HG03159 (cell line): ENCODE results near the gene CKAP2L.
"Not testable (repeated sequence)": the region's sequence is repeated elsewhere in the genome, so short reads cannot be mapped to it uniquely, and the experiment has no call there.

Experiments
- ATAC-seq: cut with Tn5 transposase; IDR thresholded peaks from one replicate; pipeline ENCODE4 v1.9.1; 2021; ENCODE audit warnings: mild to moderate bottlenecking, moderate library complexity; ENCODE audit not compliant: unreplicated experiment

The CKAP2L gene

DNA sequence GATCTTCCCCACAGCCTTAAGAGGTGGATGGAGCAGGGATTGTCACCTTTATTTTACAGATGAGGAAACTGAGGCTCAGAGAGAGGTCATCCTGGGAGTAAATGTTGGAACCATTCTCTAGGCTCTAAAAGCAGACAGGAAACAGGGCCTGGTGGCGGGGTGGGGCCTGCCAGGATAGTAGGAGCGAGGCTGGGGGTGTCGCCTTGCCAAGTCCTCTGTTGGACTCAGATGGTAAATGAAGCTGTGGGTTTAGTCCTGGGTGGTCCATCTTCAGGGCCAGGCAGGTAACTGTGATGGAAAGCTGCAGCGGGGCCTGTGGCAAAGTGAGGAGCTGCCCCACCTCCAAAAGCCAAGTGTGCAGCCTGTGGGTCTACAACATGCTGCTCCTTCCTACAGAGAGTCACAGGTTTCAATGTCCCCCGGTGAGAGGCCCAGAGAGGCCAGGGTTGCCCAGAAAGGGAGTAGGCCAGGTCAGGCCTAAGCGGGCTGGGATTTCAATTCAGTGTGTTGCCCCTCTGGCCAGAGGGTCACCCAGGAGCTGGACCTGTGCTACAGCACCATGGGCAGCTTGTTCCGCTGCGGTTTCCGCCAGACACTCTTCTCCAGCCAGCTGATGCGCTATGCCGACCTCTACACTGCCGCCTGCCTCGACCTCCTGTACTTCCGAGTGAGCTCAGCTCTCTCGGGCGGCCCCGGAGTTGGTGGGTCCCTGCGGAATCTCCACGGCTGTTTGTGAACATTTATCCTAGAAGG, 37.0 kb downstream of the CKAP2L start:
- no peak for ATAC-seq

DNA sequence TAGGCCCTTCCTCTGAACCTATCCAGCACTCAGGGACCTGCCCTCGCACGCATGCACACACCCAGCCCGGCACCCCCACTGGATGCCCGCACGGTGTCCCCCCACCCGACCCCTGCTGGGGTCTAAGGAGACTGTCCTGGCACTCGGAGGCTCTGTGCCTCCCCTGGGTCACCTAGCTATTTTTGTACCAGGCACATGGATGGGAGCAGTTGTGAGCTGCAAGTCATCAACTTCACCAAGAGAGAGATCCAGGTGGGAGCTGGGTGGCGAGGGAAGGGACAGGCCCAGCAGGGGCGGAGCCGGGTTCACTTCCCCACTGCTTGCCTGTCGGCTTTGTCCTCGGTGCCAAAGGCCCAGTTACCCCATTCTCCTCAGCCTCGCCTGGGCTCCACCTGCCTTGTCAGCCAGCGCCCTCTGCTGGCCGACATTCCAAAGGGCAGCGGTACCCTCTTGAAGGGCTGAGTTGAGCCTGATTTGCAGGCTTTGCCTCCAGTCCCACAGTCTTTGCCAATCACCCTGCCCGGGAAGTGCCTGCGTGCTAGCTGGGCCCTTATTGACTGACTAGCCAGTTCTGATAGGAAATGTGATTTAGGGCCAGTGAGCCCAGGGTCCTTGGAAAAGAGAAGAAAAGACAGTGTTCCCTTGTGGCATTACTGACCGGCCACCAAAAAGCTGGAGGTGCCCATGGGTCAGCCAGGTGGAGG, 37.8 kb downstream of the CKAP2L start:
- ATAC-seq: peak; percentile 69

DNA sequence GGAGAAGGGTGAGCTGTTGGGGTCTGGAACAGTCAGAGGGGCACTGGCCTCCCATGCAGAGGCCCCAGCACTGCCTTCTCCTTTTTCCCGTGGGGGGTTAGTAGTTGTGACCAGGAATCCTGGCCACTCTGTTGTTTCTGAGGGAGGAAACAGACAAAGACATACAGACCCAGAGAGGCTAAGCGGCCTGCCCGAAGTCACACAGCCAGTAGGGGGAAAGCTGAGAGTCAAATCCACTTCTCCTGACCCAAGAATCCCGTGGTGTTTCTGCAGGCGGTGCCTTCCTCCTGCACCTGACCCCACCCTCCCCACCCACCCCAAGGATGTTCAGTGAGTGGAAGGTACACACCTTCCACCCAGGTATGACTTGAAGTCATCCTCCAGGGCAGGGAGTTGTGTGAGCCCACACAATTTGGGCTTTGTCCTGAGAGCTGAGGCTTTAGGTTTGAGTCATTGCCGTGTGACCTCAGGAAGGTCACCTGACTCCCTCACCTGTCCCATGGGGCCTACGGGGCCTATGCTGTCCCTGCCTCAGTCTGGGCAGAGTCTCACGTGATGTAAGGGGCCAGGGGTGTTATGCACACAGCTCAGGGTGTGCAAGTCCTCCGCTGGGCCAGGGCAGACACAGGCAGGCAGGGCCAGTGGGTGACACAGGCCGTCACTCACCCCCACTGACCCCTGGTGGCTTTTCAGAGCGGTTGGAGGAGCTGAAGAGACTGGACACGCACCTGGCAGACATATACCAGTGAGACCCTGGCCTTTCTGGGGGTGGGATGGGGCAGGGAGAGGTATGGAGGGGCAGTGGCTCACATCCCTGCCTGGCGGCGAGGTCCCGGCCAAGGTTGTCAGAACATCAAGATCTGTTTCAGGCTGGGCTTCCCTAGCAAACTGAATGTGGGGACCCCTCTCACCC, 38.6 kb downstream of the CKAP2L start:
- ATAC-seq: no peak

DNA sequence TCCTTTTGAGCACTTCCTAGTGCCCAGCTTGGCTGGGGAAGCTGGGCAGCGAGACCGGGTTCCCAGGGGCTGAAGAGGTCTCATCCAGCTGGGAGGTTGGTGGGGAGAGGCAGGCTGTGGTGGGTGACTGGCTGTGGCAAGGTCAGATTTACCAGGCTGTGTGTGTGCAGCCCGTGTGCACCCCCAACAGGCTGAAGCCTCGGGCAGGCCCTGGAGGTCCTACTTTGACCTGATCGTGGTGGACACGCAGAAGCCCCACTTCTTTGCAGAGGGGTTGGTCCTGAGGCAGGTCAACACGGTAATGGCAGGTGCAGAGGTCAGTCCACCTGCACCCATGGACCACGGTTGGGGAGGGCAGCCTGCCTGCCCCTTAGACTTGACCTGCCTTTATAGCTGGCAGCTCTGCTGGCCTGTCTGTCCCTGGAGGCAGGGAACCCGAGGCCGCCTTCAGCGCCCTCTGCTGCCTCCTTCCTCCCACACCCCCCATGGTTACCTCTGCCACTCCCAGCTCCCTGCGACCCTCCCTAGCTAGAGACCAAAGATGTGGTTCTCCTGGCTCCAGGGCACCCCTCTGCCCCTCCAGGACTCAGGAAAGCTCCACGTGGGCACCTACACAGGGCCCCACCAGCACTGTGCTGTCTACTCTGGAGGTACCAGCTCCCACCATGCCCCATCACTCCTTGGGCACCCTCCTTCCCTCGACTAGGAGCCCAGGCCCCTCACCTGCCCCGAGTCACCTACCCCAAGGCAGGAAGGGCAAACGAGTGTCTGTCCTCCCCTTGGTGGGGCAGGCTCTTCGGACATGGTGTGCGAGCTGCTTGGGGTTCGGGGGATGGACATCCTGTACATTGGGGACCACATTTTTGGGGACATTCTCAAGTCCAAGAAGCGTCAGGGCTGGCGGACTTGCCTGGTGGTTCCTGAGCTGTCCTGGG, 39.6 kb downstream of the CKAP2L start:
- no peak for ATAC-seq

DNA sequence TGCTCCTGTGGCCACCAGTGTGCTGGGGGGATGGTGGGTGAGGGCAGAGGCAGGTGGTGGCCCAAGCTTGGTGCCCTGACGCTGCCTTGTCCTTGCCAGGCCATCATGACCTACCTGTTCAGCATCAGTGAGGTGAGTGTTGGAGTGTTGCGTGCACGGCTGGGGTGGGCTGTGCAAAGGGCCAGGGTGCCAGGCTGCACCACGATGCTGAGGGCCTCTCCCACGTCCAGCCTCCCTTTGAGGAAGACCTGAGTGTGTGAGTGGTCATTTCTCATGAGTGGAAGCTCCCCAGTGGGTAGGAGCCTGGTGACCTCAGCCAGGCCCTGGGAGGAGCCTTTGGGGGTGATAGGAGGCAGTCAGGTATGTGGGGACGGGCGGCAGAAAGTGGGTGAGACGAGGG, 40.4 kb downstream of the CKAP2L start:
- no peak for ATAC-seq

DNA sequence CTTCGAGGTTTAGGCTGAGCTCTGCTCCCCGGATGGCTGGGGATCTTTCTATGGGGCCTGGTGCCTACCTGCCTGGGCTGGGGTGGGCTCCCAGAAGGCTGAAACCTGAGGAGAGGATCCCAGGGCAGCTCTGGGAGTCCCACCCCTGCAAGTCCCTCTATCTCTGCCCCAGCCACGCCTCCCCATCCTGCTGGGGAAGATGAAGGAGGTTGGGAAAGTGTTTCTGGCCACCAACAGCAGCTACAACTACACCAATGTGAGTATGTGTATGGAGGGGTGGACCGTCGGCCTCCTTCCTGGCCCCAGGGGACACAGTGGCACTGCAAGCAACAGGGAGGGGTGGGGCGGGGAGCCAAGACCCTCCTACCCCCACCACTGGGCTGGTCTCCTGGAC, 40.9 kb downstream of the CKAP2L start:
- ATAC-seq: no peak

DNA sequence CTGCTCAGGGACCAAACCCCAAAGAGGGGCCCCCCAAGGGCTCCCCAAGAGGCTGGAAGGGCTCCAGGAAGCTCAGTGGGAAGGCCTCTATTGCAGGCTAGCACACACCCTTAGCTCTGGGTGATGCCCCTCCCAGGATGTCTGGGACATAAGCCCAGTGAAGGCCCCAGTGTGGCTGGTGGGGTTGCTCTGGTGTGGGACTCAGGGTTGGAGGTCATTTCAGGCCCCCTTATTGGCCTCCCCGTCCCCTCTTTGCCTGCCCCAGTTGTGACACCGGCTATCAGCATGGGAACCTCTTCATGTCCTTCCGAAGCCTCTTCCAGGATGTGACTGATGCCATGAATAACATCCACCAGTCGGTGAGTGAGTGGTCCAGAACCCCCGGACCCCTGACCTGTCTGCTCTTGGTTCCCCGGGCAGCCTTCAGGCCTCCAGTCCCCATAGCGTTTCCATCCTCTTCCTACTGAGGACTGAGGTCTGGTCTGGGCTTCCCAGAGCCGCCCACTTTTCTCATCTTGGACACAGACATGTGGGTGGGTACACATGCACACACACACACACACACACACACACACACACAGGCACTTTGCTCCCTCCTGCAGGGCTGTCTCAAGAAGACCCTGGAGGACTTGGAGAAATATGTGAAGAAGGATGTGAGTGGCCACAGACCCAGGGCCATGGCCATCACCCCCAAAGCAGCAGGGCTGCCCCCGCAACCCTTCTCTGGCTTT, 41.4 kb downstream of the CKAP2L start:
- ATAC-seq: no peak

DNA sequence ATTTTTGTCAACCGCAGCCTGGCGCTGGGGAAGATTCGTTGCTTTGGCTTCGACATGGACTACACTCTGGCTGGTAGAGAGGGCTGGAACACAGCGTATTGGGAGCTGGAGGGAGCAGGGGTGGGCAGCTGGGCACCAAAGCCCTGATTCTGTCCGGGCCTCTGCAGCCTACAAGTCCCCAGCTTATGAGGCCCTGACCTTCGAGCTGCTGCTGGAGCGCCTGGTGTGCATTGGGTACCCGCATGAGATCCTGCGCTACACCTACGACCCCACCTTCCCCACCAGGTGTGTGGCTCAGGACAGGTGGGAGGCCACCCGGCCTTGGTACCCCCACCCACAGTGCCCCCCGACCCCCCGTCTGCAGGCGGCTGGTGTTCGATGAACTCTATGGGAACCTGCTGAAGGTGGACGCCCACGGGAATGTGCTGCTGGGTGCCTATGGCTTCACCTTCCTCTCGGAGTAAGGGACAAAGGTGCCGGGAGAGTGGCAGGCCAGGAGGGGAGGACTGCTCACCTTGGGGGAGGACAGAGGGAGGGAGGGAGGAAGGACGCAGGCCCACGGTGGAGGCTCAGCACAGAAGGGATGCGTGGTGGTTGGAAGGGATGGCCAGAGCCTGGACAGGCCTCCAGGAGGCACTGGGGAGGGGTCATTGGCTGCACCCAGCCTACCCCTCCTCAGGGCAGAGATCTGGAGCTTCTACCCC, 42.4 kb downstream of the CKAP2L start:
- no peak for ATAC-seq

DNA sequence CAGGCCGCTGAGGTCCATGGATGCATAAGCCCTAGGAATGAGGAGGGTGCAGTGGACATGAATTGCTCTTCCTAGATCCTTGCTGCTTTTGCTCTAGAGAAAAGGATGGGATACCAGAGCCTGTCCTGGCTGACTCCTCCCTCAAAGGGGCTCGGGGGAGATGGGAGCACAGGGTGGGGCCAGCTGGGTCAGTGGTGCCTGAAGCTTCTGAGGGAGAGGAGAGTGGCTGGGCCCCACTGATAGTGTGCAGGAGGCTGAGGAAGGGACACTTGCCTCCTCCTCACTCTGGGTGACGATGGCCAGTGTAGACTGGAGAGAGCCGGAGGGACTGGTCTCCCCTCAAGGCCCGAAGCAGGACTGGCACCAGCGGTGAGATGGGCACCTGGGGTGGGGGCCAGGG, 43.6 kb downstream of the CKAP2L start, which contains the start of gene NT5DC4:
NT5DC4 (plus strand) TSS at position 236 of the 400 bp plus-strand sequence; CDS start at position 296, 60 bp downstream.
- ATAC-seq: no peak

DNA sequence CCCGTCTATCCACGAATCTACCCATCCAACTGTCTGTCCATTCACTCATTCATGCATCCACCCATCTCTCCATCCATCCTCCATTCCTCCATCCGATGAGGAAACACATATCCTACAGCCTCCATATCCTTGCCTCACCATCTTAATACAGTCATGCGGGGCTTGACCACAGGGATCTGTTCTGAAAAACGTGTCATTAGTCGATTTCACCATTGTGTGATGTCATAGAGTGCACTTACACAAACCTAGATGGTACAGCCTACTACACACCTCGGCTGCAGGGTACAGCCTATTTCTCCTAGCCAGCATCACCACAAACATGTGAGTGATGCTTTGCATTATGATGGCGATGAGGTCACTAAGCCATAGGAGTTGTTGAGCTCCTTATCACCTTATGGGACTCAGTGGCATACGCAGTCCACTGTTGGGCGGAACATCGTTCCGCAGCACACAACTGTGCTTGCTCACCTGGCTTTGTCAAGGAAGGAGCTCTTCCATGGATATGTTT, 45.5 kb downstream of the CKAP2L start:
- ATAC-seq: no peak

DNA sequence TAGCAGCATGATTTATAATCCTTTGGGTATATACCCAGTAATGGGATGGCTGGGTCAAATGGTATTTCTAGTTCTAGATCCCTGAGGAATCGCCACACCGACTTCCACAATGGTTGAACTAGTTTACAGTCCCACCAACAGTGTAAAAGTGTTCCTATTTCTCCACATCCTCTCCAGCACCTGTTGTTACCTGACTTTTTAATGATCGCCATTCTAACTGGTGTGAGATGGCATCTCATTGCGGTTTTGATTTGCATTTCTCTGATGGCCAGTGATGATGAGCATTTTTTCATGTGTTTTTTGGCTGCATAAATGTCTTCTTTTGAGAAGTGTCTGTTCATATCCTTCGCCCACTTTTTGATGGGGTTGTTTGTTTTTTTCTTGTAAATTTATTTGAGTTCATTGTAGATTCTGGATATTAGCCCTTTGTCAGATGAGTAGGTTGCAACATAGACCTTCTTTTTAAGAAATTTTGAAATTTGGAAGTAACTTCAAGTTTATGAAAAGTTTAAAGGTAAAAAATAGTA, 47.5 kb downstream of the CKAP2L start:
- not testable (repeated sequence) for ATAC-seq

DNA sequence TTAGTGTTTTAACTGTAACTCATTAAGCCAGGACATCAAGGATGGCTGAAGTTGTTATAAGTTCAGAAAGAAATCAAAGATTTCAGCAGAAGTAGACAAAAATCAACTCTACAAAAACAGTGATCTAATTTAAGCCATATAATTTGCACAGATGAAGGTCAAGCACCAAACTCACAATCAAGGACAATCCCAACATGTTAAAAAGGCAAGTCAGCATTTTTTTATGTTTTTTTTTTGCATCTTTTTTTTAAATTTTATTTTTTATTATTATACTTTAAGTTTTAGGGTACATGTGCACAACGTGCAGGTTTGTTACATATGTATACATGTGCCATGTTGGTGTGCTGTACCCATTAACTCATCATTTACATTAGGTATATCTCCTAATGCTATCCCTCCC, 48.3 kb downstream of the CKAP2L start:
- ATAC-seq: not testable (repeated sequence)

DNA sequence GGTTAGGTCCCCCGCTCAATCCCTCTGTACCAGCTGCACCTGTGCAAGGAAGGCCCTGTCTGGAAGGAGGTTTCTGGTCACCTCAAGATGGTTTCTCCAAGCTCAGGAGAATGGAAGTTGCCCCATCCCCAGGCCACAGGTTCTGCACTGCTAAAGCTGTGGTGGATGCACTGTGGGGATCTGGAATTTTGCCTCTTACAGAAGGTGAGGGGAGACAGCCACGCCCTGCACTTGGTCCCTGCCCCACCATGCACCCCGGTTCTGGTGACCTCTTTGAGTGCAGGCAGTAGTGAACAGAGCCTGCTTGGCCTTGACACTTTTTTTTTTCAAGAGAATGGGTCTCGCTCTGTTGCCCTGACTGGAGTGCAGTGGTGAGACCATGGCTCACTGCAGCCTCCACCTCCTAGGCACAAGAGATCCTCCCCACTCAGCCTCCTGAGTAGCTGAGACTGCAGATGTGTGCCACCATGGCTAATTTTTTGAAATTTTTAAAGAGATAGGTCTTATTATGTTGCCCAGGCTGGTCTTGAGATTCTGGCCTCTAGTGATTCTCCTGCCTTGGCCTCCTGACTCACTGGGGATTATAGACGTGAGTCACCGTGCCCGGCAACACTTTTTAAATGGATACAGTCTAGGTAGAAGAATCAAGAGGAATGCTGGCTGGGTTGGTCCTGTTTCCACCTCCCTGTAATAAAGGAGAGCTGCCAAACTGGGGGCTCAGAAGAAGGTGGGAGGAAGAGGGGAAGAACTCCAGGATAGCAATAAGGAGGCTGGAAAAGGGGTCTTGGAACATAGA, 49.4 kb downstream of the CKAP2L start:
- no peak for ATAC-seq

DNA sequence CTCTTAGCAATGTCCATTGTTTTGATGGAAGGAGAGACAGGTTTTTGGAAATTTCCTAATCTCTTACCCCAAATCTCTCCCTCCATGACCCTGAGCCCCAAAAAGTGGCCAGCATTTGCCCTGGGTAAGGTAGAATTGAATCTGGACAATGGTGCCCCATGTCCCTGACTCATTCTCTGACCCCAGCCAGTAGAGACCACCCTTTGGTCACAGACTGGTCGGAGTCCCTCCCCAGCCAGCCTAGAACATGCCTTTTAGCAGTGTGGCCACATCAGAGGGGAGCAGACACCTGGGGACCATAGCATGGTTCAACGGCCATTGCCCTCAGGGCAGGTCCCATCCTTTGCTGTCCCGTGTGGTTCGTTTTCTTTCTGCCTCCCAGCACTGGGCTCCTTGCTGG, 50.1 kb downstream of the CKAP2L start:
- no peak for ATAC-seq

DNA sequence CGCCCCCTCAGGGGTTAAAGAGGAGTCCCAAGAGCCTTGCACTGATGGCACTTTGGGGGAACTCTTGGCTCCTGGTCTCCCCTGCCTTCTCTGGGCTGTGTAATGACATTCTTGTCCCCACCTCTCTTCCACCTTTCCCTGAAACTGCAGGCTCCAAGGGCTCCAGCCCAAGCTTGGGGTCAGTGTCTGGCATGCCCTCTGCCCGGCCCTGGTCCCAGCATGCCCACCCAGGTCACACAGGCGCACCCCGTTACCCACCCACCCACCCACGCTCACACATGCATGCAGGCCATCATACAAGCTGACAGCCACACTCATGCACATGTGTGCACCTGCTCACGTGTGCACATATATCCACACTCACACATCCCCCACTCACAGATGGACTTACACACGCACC, 50.5 kb downstream of the CKAP2L start:
- no peak for ATAC-seq

DNA sequence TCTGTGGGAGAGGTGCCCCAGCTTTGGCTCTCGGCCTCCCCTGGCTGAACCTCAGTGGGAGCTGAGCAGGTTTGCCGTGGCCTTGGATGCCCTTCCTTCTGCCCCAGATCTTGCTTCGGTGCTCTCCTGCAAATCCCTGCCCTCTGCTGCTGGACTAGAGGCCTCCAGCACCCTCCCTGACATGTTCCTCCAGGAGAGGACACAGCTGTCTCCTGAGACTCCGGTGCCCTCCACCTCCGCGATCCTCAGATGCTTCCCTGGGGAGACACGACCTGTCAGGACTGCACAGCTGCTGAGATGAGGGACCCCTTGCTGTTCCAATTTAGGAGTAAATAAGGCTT, 50.9 kb downstream of the CKAP2L start:
- no peak for ATAC-seq

DNA sequence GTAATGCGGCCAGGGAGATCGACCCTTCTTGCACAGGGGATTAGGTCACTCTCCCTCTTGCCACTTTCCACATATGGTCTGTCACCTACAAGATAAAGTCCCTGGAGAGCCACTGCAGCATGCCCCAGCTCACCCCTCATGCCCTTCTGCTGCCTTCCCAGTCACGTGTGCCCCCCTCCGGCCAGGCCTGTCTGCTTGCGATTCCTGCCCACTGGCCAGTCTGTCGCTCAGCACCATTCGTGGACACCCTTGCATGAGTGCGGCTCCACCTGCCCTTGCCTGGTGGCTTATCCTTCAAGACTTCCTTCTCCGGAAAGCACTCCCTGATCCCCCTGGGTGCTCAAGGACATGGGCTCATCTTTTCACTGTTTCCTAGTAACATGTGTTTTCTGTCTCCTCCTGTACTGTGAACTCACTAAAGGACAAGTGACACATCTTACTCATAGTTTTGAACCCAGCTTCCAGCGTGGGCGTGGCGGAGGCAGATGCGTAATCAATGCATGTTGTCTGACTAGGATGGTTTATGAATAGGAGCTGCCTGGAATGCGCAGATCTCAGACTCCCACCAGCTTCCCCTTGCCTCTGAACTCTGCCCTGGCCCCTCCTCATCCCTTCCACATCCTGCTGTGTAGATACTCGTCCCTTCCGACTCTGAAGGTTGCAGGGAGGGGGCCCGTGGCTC, 51.4 kb downstream of the CKAP2L start:
- no peak for ATAC-seq
